HEK293 (cell line): ENCODE measurements around the gene OR2AG2.

Experiments
- TF ChIP-seq, protein P1 (sequence below): fragments of 450-650 bp; formaldehyde crosslinking; optimal IDR thresholded peaks from 2 replicates; pipeline ENCODE3; 2016; ENCODE audit warnings: missing biosample characterization, mild to moderate bottlenecking, missing genetic modification characterization
- TF ChIP-seq, protein P2 (sequence below): fragments of 450-650 bp; formaldehyde crosslinking; IDR thresholded peaks from 2 replicates; pipeline ENCODE4 v1.5.1; 2016; ENCODE audit warnings: missing biosample characterization, missing genetic modification characterization
- TF ChIP-seq, protein P3 (sequence below): fragments of 450-650 bp; formaldehyde crosslinking; IDR thresholded peaks from 2 replicates; pipeline ENCODE4 v1.5.1; 2016; ENCODE audit warnings: missing biosample characterization, missing genetic modification characterization

DNA sequence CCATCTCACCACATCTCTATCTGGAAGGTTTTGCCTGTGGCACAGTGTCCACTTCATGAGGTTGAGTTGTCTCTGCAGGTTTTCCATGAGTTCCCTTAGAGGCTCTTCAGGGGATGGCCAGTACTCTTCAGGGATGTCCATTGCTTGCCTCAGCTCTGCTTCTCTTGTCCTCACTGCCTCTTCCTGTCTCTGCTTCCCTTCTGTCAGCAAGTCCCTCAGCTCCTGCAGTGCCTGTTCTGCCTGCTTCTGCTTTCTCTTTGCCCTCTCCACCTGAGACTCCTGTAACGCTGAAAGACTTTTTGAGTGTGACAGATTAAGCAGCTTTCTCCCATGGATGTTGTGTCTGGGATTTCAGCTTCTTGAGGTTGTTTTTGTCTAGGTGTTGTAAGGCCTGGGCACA, 50.4 kb downstream of the OR2AG2 start:
- TF ChIP-seq, protein P1, sequence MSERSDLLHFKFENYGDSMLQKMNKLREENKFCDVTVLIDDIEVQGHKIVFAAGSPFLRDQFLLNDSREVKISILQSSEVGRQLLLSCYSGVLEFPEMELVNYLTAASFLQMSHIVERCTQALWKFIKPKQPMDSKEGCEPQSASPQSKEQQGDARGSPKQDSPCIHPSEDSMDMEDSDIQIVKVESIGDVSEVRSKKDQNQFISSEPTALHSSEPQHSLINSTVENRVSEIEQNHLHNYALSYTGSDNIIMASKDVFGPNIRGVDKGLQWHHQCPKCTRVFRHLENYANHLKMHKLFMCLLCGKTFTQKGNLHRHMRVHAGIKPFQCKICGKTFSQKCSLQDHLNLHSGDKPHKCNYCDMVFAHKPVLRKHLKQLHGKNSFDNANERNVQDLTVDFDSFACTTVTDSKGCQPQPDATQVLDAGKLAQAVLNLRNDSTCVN (tag by site-specific recombination), result no peak
- TF ChIP-seq, protein P2, sequence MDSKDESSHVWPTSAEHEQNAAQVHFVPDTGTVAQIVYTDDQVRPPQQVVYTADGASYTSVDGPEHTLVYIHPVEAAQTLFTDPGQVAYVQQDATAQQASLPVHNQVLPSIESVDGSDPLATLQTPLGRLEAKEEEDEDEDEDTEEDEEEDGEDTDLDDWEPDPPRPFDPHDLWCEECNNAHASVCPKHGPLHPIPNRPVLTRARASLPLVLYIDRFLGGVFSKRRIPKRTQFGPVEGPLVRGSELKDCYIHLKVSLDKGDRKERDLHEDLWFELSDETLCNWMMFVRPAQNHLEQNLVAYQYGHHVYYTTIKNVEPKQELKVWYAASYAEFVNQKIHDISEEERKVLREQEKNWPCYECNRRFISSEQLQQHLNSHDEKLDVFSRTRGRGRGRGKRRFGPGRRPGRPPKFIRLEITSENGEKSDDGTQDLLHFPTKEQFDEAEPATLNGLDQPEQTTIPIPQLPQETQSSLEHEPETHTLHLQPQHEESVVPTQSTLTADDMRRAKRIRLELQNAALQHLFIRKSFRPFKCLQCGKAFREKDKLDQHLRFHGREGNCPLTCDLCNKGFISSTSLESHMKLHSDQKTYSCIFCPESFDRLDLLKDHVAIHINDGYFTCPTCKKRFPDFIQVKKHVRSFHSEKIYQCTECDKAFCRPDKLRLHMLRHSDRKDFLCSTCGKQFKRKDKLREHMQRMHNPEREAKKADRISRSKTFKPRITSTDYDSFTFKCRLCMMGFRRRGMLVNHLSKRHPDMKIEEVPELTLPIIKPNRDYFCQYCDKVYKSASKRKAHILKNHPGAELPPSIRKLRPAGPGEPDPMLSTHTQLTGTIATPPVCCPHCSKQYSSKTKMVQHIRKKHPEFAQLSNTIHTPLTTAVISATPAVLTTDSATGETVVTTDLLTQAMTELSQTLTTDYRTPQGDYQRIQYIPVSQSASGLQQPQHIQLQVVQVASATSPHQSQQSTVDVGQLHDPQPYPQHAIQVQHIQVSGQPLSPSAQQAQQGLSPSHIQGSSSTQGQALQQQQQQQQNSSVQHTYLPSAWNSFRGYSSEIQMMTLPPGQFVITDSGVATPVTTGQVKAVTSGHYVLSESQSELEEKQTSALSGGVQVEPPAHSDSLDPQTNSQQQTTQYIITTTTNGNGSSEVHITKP (tag by site-specific recombination), result no peak
- TF ChIP-seq, protein P3, sequence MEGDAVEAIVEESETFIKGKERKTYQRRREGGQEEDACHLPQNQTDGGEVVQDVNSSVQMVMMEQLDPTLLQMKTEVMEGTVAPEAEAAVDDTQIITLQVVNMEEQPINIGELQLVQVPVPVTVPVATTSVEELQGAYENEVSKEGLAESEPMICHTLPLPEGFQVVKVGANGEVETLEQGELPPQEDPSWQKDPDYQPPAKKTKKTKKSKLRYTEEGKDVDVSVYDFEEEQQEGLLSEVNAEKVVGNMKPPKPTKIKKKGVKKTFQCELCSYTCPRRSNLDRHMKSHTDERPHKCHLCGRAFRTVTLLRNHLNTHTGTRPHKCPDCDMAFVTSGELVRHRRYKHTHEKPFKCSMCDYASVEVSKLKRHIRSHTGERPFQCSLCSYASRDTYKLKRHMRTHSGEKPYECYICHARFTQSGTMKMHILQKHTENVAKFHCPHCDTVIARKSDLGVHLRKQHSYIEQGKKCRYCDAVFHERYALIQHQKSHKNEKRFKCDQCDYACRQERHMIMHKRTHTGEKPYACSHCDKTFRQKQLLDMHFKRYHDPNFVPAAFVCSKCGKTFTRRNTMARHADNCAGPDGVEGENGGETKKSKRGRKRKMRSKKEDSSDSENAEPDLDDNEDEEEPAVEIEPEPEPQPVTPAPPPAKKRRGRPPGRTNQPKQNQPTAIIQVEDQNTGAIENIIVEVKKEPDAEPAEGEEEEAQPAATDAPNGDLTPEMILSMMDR, result no peak
